ENCODE results near the gene FARP1.
A peak's percentile ranks its signal among the peaks of the same experiment; 100 is the strongest.

FARP1 gene

DNA sequence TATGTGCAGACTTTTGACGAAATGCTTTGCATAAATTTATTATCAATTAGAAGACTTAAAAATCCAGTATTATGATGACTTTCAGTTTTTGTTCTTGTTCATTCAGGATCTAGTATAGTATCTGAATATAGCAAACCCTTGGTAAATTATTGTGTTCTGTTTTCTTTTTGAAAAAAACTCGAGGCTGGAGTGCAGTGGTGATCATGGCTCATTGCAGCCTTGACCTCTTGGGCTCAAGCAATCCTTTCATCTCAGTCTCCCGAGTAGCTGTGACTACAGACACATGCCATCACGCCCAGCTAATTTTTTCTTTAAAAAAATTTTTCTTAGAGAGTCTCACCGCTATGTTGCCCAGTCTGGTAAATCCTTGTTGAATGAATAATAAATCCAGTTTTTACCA lies 4.6 kb downstream of the FARP1 start:
- no peaks in the 10 kb centered on the region for H3K27me3 ChIP-seq (ENCODE audit: insufficient read depth, low read depth, severe bottlenecking)
- DNase-seq, result no peak
- H3K27ac ChIP-seq, result no peak overlapping the region
- H3K9me3 ChIP-seq (ENCODE audit: severe bottlenecking), result no peaks in the 10 kb centered on the region
- H3K4me3 ChIP-seq (ENCODE audit: low read depth, low read length), result no peak overlapping the region
- TF ChIP-seq, protein P1, sequence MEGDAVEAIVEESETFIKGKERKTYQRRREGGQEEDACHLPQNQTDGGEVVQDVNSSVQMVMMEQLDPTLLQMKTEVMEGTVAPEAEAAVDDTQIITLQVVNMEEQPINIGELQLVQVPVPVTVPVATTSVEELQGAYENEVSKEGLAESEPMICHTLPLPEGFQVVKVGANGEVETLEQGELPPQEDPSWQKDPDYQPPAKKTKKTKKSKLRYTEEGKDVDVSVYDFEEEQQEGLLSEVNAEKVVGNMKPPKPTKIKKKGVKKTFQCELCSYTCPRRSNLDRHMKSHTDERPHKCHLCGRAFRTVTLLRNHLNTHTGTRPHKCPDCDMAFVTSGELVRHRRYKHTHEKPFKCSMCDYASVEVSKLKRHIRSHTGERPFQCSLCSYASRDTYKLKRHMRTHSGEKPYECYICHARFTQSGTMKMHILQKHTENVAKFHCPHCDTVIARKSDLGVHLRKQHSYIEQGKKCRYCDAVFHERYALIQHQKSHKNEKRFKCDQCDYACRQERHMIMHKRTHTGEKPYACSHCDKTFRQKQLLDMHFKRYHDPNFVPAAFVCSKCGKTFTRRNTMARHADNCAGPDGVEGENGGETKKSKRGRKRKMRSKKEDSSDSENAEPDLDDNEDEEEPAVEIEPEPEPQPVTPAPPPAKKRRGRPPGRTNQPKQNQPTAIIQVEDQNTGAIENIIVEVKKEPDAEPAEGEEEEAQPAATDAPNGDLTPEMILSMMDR (IDR thresholded peaks at IDR 0.05; ENCODE audit: low read depth, low read length), result 0 out of 2 replicates have a peak, but pooled peaks have one; percentile 2
- H3K36me3 ChIP-seq, result peaks cover 28% of the 10 kb centered on the region

DNA sequence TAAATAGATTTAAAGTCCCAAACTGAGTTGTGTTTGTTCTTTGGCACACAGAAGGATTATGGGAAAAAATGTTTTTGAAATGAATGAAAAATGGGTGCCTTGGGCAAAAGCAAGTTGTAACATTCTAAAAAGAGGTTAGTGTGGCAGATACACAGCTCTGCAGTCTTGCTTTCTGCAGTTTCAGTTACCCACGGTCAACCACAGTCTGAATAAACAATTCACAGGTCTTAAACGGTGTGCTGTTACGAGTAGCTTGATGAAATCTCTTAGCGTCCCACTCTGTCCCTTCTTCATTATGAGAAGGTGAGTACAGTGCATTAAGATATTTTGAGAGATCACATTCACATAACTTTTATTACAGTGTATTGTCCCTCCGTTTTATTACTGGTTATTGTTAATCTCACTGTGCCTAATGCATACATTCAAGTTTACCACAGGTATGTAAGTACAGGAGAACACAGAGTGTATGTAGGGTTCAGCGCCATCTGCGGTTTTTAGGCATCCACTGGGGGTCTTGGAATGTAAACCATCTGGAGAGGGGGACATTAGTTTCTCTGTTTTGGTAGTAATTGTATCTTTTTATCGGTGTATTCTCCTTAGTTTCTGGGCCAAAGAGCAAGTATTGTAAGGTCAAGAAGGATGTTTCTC lies 8.1 kb downstream of the FARP1 start:
- TF ChIP-seq, protein P1 (IDR thresholded peaks at IDR 0.05; ENCODE audit: low read depth, low read length), result no peak
- peaks cover 46% of the 10 kb centered on the region for H3K36me3 ChIP-seq
- DNase-seq, result no peak
- no peaks in the 10 kb centered on the region for H3K9me3 ChIP-seq (ENCODE audit: severe bottlenecking)
- no peak overlapping the region for H3K27ac ChIP-seq
- H3K4me3 ChIP-seq (ENCODE audit: low read depth, low read length), result no peak overlapping the region
- H3K27me3 ChIP-seq (ENCODE audit: insufficient read depth, low read depth, severe bottlenecking), result no peaks in the 10 kb centered on the region

DNA sequence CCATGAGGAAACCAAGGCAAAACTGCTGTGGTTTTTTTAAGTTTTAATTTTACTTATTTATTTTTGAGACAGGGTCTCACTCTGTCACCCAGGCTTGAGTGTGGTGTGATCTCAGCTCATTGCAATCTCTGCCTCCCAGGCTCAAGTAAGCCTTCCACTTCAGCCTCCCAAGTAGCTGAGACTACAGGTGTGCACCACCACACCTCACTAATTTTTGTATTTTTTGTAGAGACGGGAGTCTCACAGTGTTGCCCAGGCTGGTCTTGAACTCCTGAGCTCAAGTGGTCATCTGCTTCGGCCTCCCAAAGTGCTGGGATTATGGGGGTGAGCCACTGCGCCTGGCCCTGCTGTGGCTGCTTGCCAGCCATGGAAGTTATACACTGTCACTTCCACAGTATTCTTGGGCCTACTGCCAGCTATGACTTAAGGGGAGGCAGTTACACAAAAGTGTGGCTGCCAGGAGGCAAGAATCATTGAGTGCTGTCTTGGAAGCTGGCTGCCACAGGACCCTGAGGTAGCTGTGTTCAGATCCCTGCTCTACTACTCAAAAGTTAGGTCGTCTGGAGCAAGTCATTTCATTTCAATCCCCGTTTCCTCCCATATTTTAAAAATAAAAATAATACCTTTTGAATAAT lies 12.7 kb downstream of the FARP1 start:
- Histone ChIP-seq H3K27ac (no peak overlapping the region), H3K9me3 (ENCODE audit: severe bottlenecking) (no peaks in the 10 kb centered on the region), H3K36me3 (peaks cover 35% of the 10 kb centered on the region), H3K27me3 (ENCODE audit: insufficient read depth, low read depth, severe bottlenecking) (no peaks in the 10 kb centered on the region), H3K4me3 (ENCODE audit: low read depth, low read length) (no peak overlapping the region)
- no peak for DNase-seq
- TF ChIP-seq, protein P1 (IDR thresholded peaks at IDR 0.05; ENCODE audit: low read depth, low read length), result no peak

DNA sequence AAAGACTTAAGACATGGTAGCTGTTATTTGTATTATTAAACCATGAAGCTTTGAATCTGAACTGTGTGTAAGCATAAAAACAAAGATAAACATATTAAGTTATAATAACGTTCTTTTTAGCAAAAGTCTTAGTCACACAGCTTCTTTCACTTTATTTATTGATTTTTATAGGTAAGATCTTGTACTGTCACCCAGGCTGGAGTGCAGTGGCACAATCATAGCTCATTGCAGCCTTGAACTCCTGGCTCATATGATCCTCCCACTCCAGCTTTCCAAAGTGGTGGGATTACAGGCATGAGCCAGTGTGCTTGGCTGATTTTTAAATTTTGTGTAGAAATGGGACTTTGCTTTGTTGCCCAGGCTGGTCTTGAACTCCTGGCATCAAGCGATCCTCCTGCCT lies 13.4 kb downstream of the FARP1 start:
- Histone ChIP-seq H3K36me3 (peaks cover 33% of the 10 kb centered on the region), H3K9me3 (ENCODE audit: severe bottlenecking) (no peaks in the 10 kb centered on the region), H3K27me3 (ENCODE audit: insufficient read depth, low read depth, severe bottlenecking) (no peaks in the 10 kb centered on the region), H3K4me3 (ENCODE audit: low read depth, low read length) (no peak overlapping the region), H3K27ac (peak overlapping the region; percentile 42; the same call in 1 of the 2 replicates)
- DNase-seq, result no peak
- TF ChIP-seq, protein P1 (IDR thresholded peaks at IDR 0.05; ENCODE audit: low read depth, low read length), result no peak

DNA sequence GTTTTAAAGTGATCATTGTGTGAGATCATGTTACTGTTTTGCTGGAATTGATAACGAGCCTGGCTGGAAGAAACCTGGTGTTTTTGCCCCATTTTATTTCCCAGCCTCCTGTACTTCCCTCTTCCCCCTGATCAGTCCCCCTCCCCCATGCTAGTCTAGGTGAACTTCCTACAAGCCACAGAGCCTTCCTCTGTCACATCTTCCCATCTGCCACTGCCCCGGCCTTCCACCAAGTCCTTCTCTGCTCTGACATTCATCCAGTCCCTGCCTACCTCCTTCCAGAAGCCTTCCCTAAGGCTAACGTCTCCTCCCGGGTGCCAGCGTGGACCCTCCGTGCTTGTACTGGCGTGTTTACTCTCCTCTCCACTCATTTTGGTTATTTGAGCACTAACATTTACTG lies 14.3 kb downstream of the FARP1 start:
- TF ChIP-seq, protein P1 (IDR thresholded peaks at IDR 0.05; ENCODE audit: low read depth, low read length), result no peak
- Histone ChIP-seq H3K9me3 (ENCODE audit: severe bottlenecking) (no peaks in the 10 kb centered on the region), H3K4me3 (ENCODE audit: low read depth, low read length) (no peak overlapping the region), H3K36me3 (peaks cover 36% of the 10 kb centered on the region), H3K27me3 (ENCODE audit: insufficient read depth, low read depth, severe bottlenecking) (no peaks in the 10 kb centered on the region), H3K27ac (peak overlapping the region; percentile 42)
- peak; percentile 79 for DNase-seq
